ENCODE measurements around the gene PDE8B. TPM values are rescaled to one million over a fixed set of nuclear protein-coding genes. Genes with fewer than 3 reads are reported as not detected.
A peak's percentile ranks its signal among the peaks of the same experiment; 100 is the strongest.

PDE8B gene
- total RNA-seq, 1 experiment from 2014 or later, result 0.17 TPM

GRCh38 chr5:77177576-77177975 lies 32.9 kb upstream of the PDE8B start:
- no peaks in the 10 kb centered on the region for H3K27me3 ChIP-seq (ENCODE audit: insufficient read depth, low read length)
- H3K9me2 ChIP-seq (ENCODE audit: insufficient read depth), result no peaks in the 10 kb centered on the region
- no peaks in the 10 kb centered on the region for H3K9me3 ChIP-seq (ENCODE audit: control insufficient read depth in 1 of 2, insufficient read depth in 1 of 2, low read depth in 1 of 2, low read length in 2 of 2)
- intact Hi-C loops (cut with micrococcal nuclease), result no loop called here
- RAD21 ChIA-PET (ENCODE audit: low non-redundant PET in 1 of 2, low total read pairs in 2 of 2, uncharacterized antibody in 2 of 2, unreplicated experiment in 2 of 2), result no interaction called here
- peak; percentile 59 for ATAC-seq
- no peak overlapping the region for H3K4me2 ChIP-seq (ENCODE audit: low read length)
- POLR2A ChIA-PET, result no interaction called here
- no TSS peak for BruUV-seq (replicated peaks)
- CTCF ChIA-PET, result no interaction called here
- H3K9ac ChIP-seq (ENCODE audit: low read length), result no peak overlapping the region
- no peak overlapping the region for H2AFZ ChIP-seq (ENCODE audit: low read depth, low read length, poor library complexity, severe bottlenecking)
- no peak for TF ChIP-seq POLR2A (IDR thresholded peaks at IDR 0.05; ENCODE audit: borderline replicate concordance, extremely low read depth, insufficient read depth, insufficient read length)
- TF ChIP-seq JUND (IDR thresholded peaks at IDR 0.05), result no peak
- no peak for TF ChIP-seq YY1 (IDR thresholded peaks at IDR 0.05; ENCODE audit: extremely low read depth, insufficient replicate concordance, low read depth, low read length)
- TF ChIP-seq CBX3 (IDR thresholded peaks at IDR 0.05; ENCODE audit: low read depth), result no peak
- no peak for TF ChIP-seq ZNF274 (IDR thresholded peaks at IDR 0.05; ENCODE audit: low read depth, low read length)
- TF ChIP-seq CEBPB (IDR thresholded peaks at IDR 0.05; ENCODE audit: low read depth), result no peak
- no peak for TF ChIP-seq EZH2 (IDR thresholded peaks at IDR 0.05)
- no peak for TF ChIP-seq SIN3A (IDR thresholded peaks at IDR 0.05; ENCODE audit: low read depth)
- no peak for TF ChIP-seq SRF (IDR thresholded peaks at IDR 0.05; ENCODE audit: low read depth)
- no peak for TF ChIP-seq RAD21 (IDR thresholded peaks at IDR 0.05; ENCODE audit: low read depth)
- TF ChIP-seq REST (IDR thresholded peaks at IDR 0.05; ENCODE audit: low read depth), result no peak
- TF ChIP-seq FOSL1 (IDR thresholded peaks at IDR 0.05; ENCODE audit: low read depth), result no peak
- DNase-seq (ENCODE audit: low read depth, low spot score), result no peak
- H3K4me3 ChIP-seq (replicated peaks in 1 of 2; ENCODE audit: low read depth in 1 of 2, low read length in 2 of 2), result no peak overlapping the region
- H3K36me3 ChIP-seq (ENCODE audit: control insufficient read depth in 1 of 2, insufficient read depth in 2 of 2, low read length in 2 of 2), result no peaks in the 10 kb centered on the region
- H4K20me1 ChIP-seq (ENCODE audit: insufficient read depth), result no peaks in the 10 kb centered on the region
- H3K27ac ChIP-seq (ENCODE audit: low read depth, low read length), result no peak overlapping the region
- H3K79me2 ChIP-seq (ENCODE audit: insufficient read depth, low read length), result no peaks in the 10 kb centered on the region
- H3K4me1 ChIP-seq (ENCODE audit: control insufficient read depth in 1 of 2, insufficient read depth in 2 of 2, low read length in 2 of 2), result no peaks in the 10 kb centered on the region

Data from HCT116 (cell line).